Activated CD4-positive, alpha-beta memory T cell treated with anti-CD3 and anti-CD28 coated beads, Interleukin-2, amount 10 ng/mL, durations not matched to agents 7 days and 5 days (primary cell): ENCODE data around the gene TADA2B. TPM values are rescaled to one million over a fixed set of nuclear protein-coding genes. Genes with fewer than 3 reads are reported as not detected.

Experiments used
- CTCF ChIA-PET: fragments of 350-600 bp; sonication (Branson Sonifier 250); formaldehyde crosslinking; loops from one replicate; lab custom pipeline; 2021; ENCODE audit warnings: antibody characterized with exemption, inconsistent platforms; lab: Charles Lee
- POLR2A ChIA-PET: fragments of 350-600 bp; sonication (Branson Sonifier 250); formaldehyde crosslinking; loops from one replicate; lab custom pipeline; 2021; ENCODE audit warnings: antibody characterized with exemption; lab: Charles Lee
- DNase-seq: peaks from one replicate; pipeline ENCODE4 v3.0.0-alpha.2; 2020
- H3K27ac Mint-ChIP-seq: one replicate; pipeline ENCODE4 v1.8.0; 2021; ENCODE audit warnings: mild to moderate bottlenecking, mixed read lengths
- H3K27me3 Mint-ChIP-seq: one replicate; pipeline ENCODE4 v1.8.0; 2021; ENCODE audit warnings: mixed read lengths
- H3K36me3 Mint-ChIP-seq: one replicate; pipeline ENCODE4 v1.8.0; 2021; ENCODE audit warnings: low read depth, mixed read lengths
- H3K4me1 Mint-ChIP-seq: one replicate; pipeline ENCODE4 v1.8.0; 2021; ENCODE audit warnings: mixed read lengths
- H3K4me3 Mint-ChIP-seq: one replicate; pipeline ENCODE4 v1.8.0; 2021; ENCODE audit warnings: mild to moderate bottlenecking, mixed read lengths
- H3K9me3 Mint-ChIP-seq: one replicate; pipeline ENCODE4 v1.8.0; 2021; ENCODE audit warnings: mixed read lengths
- total RNA-seq, 2 experiments: library from RNA; stranded (reverse); gene quantifications; one replicate each; pipeline ENCODE4 v1.2.3, GENCODE V29; 2021

The TADA2B gene
- total RNA-seq, 2 experiments from 2014 or later, result 26.6 to 27.3 TPM

GRCh38 chr4:7007142-7007907 is 35.8 kb upstream of the TADA2B start:
- H3K4me3 Mint-ChIP-seq, result no peak overlapping the region
- H3K27ac Mint-ChIP-seq, result peak overlapping the region; percentile 61
- no peak for DNase-seq
- ChIA-PET POLR2A (interaction anchor here (1.0 to 2.7 kb wide), 4 partner anchors 8 to 366 kb away, joined by 3 to 13 read pairs (median 6); no protein-coding TSS in a partner anchor), CTCF (interaction anchor here (0.7 to 1.5 kb wide), 5 partner anchors 8 to 306 kb away, joined by 3 to 4 read pairs (median 3); no protein-coding TSS in a partner anchor)
- no peaks in the 10 kb centered on the region for H3K27me3 Mint-ChIP-seq
- H3K36me3 Mint-ChIP-seq, result peaks cover 73% of the 10 kb centered on the region
- H3K4me1 Mint-ChIP-seq, result peaks cover 18% of the 10 kb centered on the region
- H3K9me3 Mint-ChIP-seq, result no peaks in the 10 kb centered on the region

- DNase-seq, result no peak
- peaks cover 71% of the 10 kb centered on the region for H3K36me3 Mint-ChIP-seq
- POLR2A ChIA-PET, result interaction anchor here (0.8 to 2.7 kb wide), 4 partner anchors 9 to 21 kb away, joined by 4 to 13 read pairs (median 6); no protein-coding TSS in a partner anchor
- H3K27ac Mint-ChIP-seq, result peak overlapping the region; percentile 16
- peaks cover 23% of the 10 kb centered on the region for H3K4me1 Mint-ChIP-seq
- no peaks in the 10 kb centered on the region for H3K9me3 Mint-ChIP-seq
- no peaks in the 10 kb centered on the region for H3K27me3 Mint-ChIP-seq
- no peak overlapping the region for H3K4me3 Mint-ChIP-seq
- CTCF ChIA-PET, result interaction anchor here (0.7 to 1.5 kb wide), 5 partner anchors 8 to 306 kb away, joined by 3 to 4 read pairs (median 3); no protein-coding TSS in a partner anchor
These were observed 35.2 kb upstream of the TADA2B start for GRCh38 chr4:7007944-7008343.

- POLR2A ChIA-PET, result interaction anchor here (0.6 to 1.6 kb wide), 4 partner anchors 9 to 59 kb away, joined by 3 to 6 read pairs (median 4); partner anchors contain the start of gene GRPEL1
These were observed 33.6 kb upstream of the TADA2B start for GRCh38 chr4:7009564-7009963.

GRCh38 chr4:7013175-7013574 is 30.0 kb upstream of the TADA2B start:
- no peaks in the 10 kb centered on the region for H3K27me3 Mint-ChIP-seq
- POLR2A ChIA-PET, result interaction anchor here (1.9 kb wide), 1 partner anchor 14 kb away, joined by 16 read pairs; no protein-coding TSS in a partner anchor

More at GRCh38 chr4:7009564-7009963, 33.6 kb upstream of the TADA2B start:
- peaks cover 68% of the 10 kb centered on the region for H3K36me3 Mint-ChIP-seq
- H3K9me3 Mint-ChIP-seq, result no peaks in the 10 kb centered on the region
- no peaks in the 10 kb centered on the region for H3K27me3 Mint-ChIP-seq
- CTCF ChIA-PET, result interaction anchor here (1.1 kb wide), 1 partner anchor 33 kb away, joined by 4 read pairs; a partner anchor contains a TSS
- H3K4me3 Mint-ChIP-seq, result no peak overlapping the region
- H3K27ac Mint-ChIP-seq, result no peak overlapping the region
- peaks cover 35% of the 10 kb centered on the region for H3K4me1 Mint-ChIP-seq
- DNase-seq, result no peak

GRCh38 chr4:7014815-7015214 is 28.4 kb upstream of the TADA2B start:
- CTCF ChIA-PET, result no interaction called here
- H3K27ac Mint-ChIP-seq, result peak overlapping the region; percentile 5
- POLR2A ChIA-PET, result no interaction called here

More at GRCh38 chr4:7013175-7013574, 30.0 kb upstream of the TADA2B start:
- H3K4me1 Mint-ChIP-seq, result peaks cover 27% of the 10 kb centered on the region
- peaks cover 67% of the 10 kb centered on the region for H3K36me3 Mint-ChIP-seq
- H3K4me3 Mint-ChIP-seq, result no peak overlapping the region
- no peak overlapping the region for H3K27ac Mint-ChIP-seq
- DNase-seq, result no peak
- CTCF ChIA-PET, result interaction anchor here (1.2 to 1.8 kb wide), 2 partner anchors 15 to 30 kb away, joined by 4 to 6 read pairs; partner anchors contain the start of gene TADA2B
- no peaks in the 10 kb centered on the region for H3K9me3 Mint-ChIP-seq

GRCh38 chr4:7015383-7016035 is 27.7 kb upstream of the TADA2B start:
- Mint-ChIP-seq H3K27ac (peak overlapping the region; percentile 5), H3K9me3 (no peaks in the 10 kb centered on the region), H3K36me3 (peaks cover 61% of the 10 kb centered on the region), H3K4me1 (peaks cover 24% of the 10 kb centered on the region), H3K27me3 (no peaks in the 10 kb centered on the region), H3K4me3 (no peak overlapping the region)
- CTCF ChIA-PET, result no interaction called here
- POLR2A ChIA-PET, result no interaction called here
- no peak for DNase-seq

More at GRCh38 chr4:7014815-7015214, 28.4 kb upstream of the TADA2B start:
- Mint-ChIP-seq H3K27me3 (no peaks in the 10 kb centered on the region), H3K9me3 (no peaks in the 10 kb centered on the region), H3K4me1 (peaks cover 24% of the 10 kb centered on the region), H3K36me3 (peaks cover 65% of the 10 kb centered on the region), H3K4me3 (no peak overlapping the region)
- no peak for DNase-seq

- Mint-ChIP-seq H3K9me3 (no peaks in the 10 kb centered on the region), H3K27me3 (no peaks in the 10 kb centered on the region), H3K36me3 (peaks cover 61% of the 10 kb centered on the region), H3K4me3 (no peak overlapping the region), H3K4me1 (peaks cover 24% of the 10 kb centered on the region), H3K27ac (no peak overlapping the region)
- DNase-seq, result no peak
- ChIA-PET POLR2A (interaction anchor here (1.9 kb wide), 1 partner anchor 8 kb away, joined by 4 read pairs; no protein-coding TSS in a partner anchor), CTCF (no interaction called here)
These were observed 27.1 kb upstream of the TADA2B start for GRCh38 chr4:7016086-7016485.

GRCh38 chr4:7016512-7016911 is 26.7 kb upstream of the TADA2B start:
- ChIA-PET CTCF (interaction anchor here (1.5 kb wide), 1 partner anchor 9 kb away, joined by 3 read pairs; no protein-coding TSS in a partner anchor), POLR2A (interaction anchor here (1.9 kb wide), 1 partner anchor 8 kb away, joined by 4 read pairs; no protein-coding TSS in a partner anchor)
- no peak overlapping the region for H3K27ac Mint-ChIP-seq
- H3K36me3 Mint-ChIP-seq, result peaks cover 59% of the 10 kb centered on the region
- H3K9me3 Mint-ChIP-seq, result no peaks in the 10 kb centered on the region
- peaks cover 24% of the 10 kb centered on the region for H3K4me1 Mint-ChIP-seq
- no peaks in the 10 kb centered on the region for H3K27me3 Mint-ChIP-seq
- H3K4me3 Mint-ChIP-seq, result no peak overlapping the region
- no peak for DNase-seq

- Mint-ChIP-seq H3K4me3 (no peak overlapping the region), H3K27ac (peak overlapping the region; percentile 35), H3K27me3 (no peaks in the 10 kb centered on the region), H3K9me3 (no peaks in the 10 kb centered on the region), H3K4me1 (peaks cover 21% of the 10 kb centered on the region), H3K36me3 (peaks cover 62% of the 10 kb centered on the region)
- POLR2A ChIA-PET, result interaction anchor here (1.9 kb wide), 1 partner anchor 9 kb away, joined by 4 read pairs; no protein-coding TSS in a partner anchor
- CTCF ChIA-PET, result interaction anchor here (1.0 to 1.5 kb wide), 4 partner anchors 10 to 53 kb away, joined by 3 to 4 read pairs (median 4); partner anchors contain the start of gene TADA2B
- no peak for DNase-seq
These were observed 25.6 kb upstream of the TADA2B start for GRCh38 chr4:7017446-7018048.

- Mint-ChIP-seq H3K36me3 (peaks cover 58% of the 10 kb centered on the region), H3K27me3 (no peaks in the 10 kb centered on the region), H3K4me3 (no peak overlapping the region), H3K4me1 (peaks cover 14% of the 10 kb centered on the region), H3K9me3 (no peaks in the 10 kb centered on the region), H3K27ac (no peak overlapping the region)
- CTCF ChIA-PET, result interaction anchor here (1.1 to 1.2 kb wide), 2 partner anchors 25 to 53 kb away, joined by 4 read pairs; partner anchors contain the start of gene TADA2B
- DNase-seq, result no peak
- POLR2A ChIA-PET, result no interaction called here
These were observed 24.9 kb upstream of the TADA2B start for GRCh38 chr4:7018281-7018680.

- ChIA-PET POLR2A (no interaction called here), CTCF (no interaction called here)
- Mint-ChIP-seq H3K4me3 (no peak overlapping the region), H3K4me1 (peaks cover 7% of the 10 kb centered on the region), H3K36me3 (peaks cover 53% of the 10 kb centered on the region), H3K27me3 (no peaks in the 10 kb centered on the region), H3K9me3 (no peaks in the 10 kb centered on the region), H3K27ac (no peak overlapping the region)
- no peak for DNase-seq
These were observed 23.8 kb upstream of the TADA2B start for GRCh38 chr4:7019367-7019766.

GRCh38 chr4:7020290-7020689 is 22.9 kb upstream of the TADA2B start:
- no peak overlapping the region for H3K27ac Mint-ChIP-seq
- H3K27me3 Mint-ChIP-seq, result no peaks in the 10 kb centered on the region
- H3K4me3 Mint-ChIP-seq, result no peak overlapping the region
- no peak for DNase-seq
- H3K4me1 Mint-ChIP-seq, result peaks cover under 1% of the 10 kb centered on the region
- no peaks in the 10 kb centered on the region for H3K9me3 Mint-ChIP-seq
- CTCF ChIA-PET, result no interaction called here
- H3K36me3 Mint-ChIP-seq, result peaks cover 48% of the 10 kb centered on the region
- POLR2A ChIA-PET, result no interaction called here
